H1 (cell line): ENCODE data around the gene OR56B4. TPM values are rescaled to one million over a fixed set of nuclear protein-coding genes. Genes with fewer than 3 reads are reported as not detected.
A peak's percentile ranks its signal among the peaks of the same experiment; 100 is the strongest.

Experiments
- CTCF ChIA-PET: fragments of 300-600 bp; sonication (Branson Sonifier 250); formaldehyde crosslinking; loops from one replicate; lab custom pipeline; 2021; ENCODE audit not compliant: partially characterized antibody; lab: Charles Lee
- POLR2A ChIA-PET: fragments of 300-600 bp; sonication (Branson Sonifier 250); formaldehyde crosslinking; loops from one replicate; lab custom pipeline; 2021; ENCODE audit warnings: inconsistent platforms; ENCODE audit not compliant: partially characterized antibody; lab: Charles Lee
- DNase-seq, 2 experiments: peaks; one replicate each; pipeline versions ENCODE4 v3.0.0 to v3.0.0-alpha.2; 2010 to 2022; ENCODE audit warnings: low spot score in 2 of 2, low read depth in 1 of 2, mixed read lengths in 1 of 2
- FAIRE-seq: peaks from 2 replicates; lab custom pipeline; 2011; peaks lifted over from hg19 to GRCh38; lab: Jason Lieb, UNC
- H2AFZ ChIP-seq: 2 replicates; pipeline ENCODE4 v1.8.1; 2012; ENCODE audit warnings: low read length, inconsistent platforms
- H2AK5ac ChIP-seq: 2 replicates; pipeline ENCODE4 v1.6.1; 2013; ENCODE audit warnings: low read depth, low read length
- H2BK120ac ChIP-seq: replicated peaks from 2 replicates; pipeline ENCODE3; 2013; ENCODE audit warnings: low read depth, low read length, inconsistent platforms
- H2BK12ac ChIP-seq: 2 replicates; pipeline ENCODE4 v1.6.1; 2013; ENCODE audit warnings: low read depth, low read length
- H2BK15ac ChIP-seq: 2 replicates; pipeline ENCODE4 v1.6.1; 2013; ENCODE audit warnings: low read length
- H2BK20ac ChIP-seq: 2 replicates; pipeline ENCODE4 v1.6.1; 2013; ENCODE audit warnings: low read length
- H2BK5ac ChIP-seq: 2 replicates; pipeline ENCODE4 v1.6.1; 2013; ENCODE audit warnings: low read depth, low read length
- H3K14ac ChIP-seq: 2 replicates; pipeline ENCODE4 v1.6.1; 2013; ENCODE audit warnings: inconsistent platforms; ENCODE audit not compliant: insufficient read length
- H3K18ac ChIP-seq: 2 replicates; pipeline ENCODE4 v1.6.1; 2013; ENCODE audit warnings: low read length; ENCODE audit errors: extremely low read depth
- H3K23ac ChIP-seq: 2 replicates; pipeline ENCODE4 v1.6.1; 2013; ENCODE audit warnings: inconsistent platforms; ENCODE audit not compliant: insufficient read length
- H3K23me2 ChIP-seq: 2 replicates; pipeline ENCODE4 v1.6.1; 2013; ENCODE audit warnings: low read depth, low read length
- H3K27ac ChIP-seq: 2 replicates; pipeline ENCODE4 v1.6.1; 2011; ENCODE audit warnings: low read depth, low read length, inconsistent platforms
- H3K27me3 ChIP-seq, 4 experiments: replicated peaks in 1 of 4; 1 replicate in 1 of 4; 2 replicates in 3 of 4; pipeline versions ENCODE4 v1.6.1 to v1.8.1; 2011 to 2013; ENCODE audit warnings: low read length in 3 of 4, mild to moderate bottlenecking in 3 of 4, inconsistent platforms in 2 of 4, mixed read lengths in 2 of 4, moderate library complexity in 1 of 4; ENCODE audit not compliant: control insufficient read depth in 3 of 4, insufficient read depth in 3 of 4; ENCODE audit errors: extremely low read depth in 1 of 4
- H3K36me3 ChIP-seq, 4 experiments: 2 replicates each; pipeline versions ENCODE4 v1.6.1 to v1.8.1; 2011 to 2013; ENCODE audit warnings: mild to moderate bottlenecking in 4 of 4, low read length in 3 of 4, moderate library complexity in 2 of 4, control low read depth in 1 of 4, inconsistent platforms in 1 of 4; ENCODE audit not compliant: insufficient read depth in 4 of 4, control insufficient read depth in 2 of 4
- H3K4ac ChIP-seq: replicated peaks from 2 replicates; pipeline ENCODE3; 2013; ENCODE audit warnings: low read length, low read depth, mixed read lengths, inconsistent platforms; ENCODE audit not compliant: insufficient read length
- H3K4me1 ChIP-seq, 4 experiments: replicated peaks in 1 of 4; 1 replicate in 1 of 4; 2 replicates in 3 of 4; pipeline versions ENCODE4 v1.6.1 to v1.8.1; 2011 to 2013; ENCODE audit warnings: low read length in 3 of 4, inconsistent platforms in 2 of 4, mixed read lengths in 1 of 4; ENCODE audit not compliant: insufficient read depth in 4 of 4, control insufficient read depth in 3 of 4
- H3K4me2 ChIP-seq, 2 experiments: 2 replicates each; pipeline versions ENCODE4 v1.6.1 to v1.8.1; 2011 to 2013; ENCODE audit warnings: low read depth in 2 of 2, low read length in 2 of 2, control low read depth in 1 of 2, inconsistent platforms in 1 of 2, mild to moderate bottlenecking in 1 of 2; ENCODE audit not compliant: insufficient read depth in 1 of 2
- H3K4me3 ChIP-seq, 4 experiments: fragments of 200-600, 300-600 bp in 1 of 4; sonication (generic), shearing (Covaris generic), sonication (Bioruptor Twin) in 1 of 4; 2 replicates each; pipeline versions ENCODE4 v1.5.1 to v1.8.1; 2011 to 2016; ENCODE audit warnings: low read length in 4 of 4, low read depth in 3 of 4, control low read depth in 2 of 4, inconsistent platforms in 2 of 4, mild to moderate bottlenecking in 2 of 4, mixed read lengths in 1 of 4, moderate library complexity in 1 of 4; ENCODE audit not compliant: insufficient read depth in 2 of 4; ENCODE audit errors: extremely low read depth in 1 of 4
- H3K56ac ChIP-seq: replicated peaks from 2 replicates; pipeline ENCODE3; 2013; ENCODE audit warnings: low read depth, mild to moderate bottlenecking, mixed read lengths, low read length, inconsistent platforms; ENCODE audit not compliant: insufficient read length
- H3K79me1 ChIP-seq: 2 replicates; pipeline ENCODE4 v1.6.1; 2013; ENCODE audit warnings: low read depth, low read length, control low read depth
- H3K79me2 ChIP-seq, 2 experiments: 2 replicates each; pipeline versions ENCODE4 v1.6.1 to v1.8.1; 2012 to 2013; ENCODE audit warnings: low read length in 2 of 2, mild to moderate bottlenecking in 2 of 2, inconsistent platforms in 1 of 2; ENCODE audit not compliant: insufficient read depth in 2 of 2, control insufficient read depth in 1 of 2
- H3K9ac ChIP-seq, 4 experiments: replicated peaks in 1 of 4; 1 replicate in 1 of 4; 2 replicates in 3 of 4; pipeline versions ENCODE4 v1.6.1 to v1.8.1; 2011 to 2013; ENCODE audit warnings: low read depth in 3 of 4, low read length in 3 of 4, control low read depth in 2 of 4, mild to moderate bottlenecking in 2 of 4, moderate library complexity in 2 of 4, inconsistent platforms in 1 of 4; ENCODE audit errors: extremely low read depth in 1 of 4
- H3K9me3 ChIP-seq, 2 experiments: 2 replicates each; pipeline versions ENCODE4 v1.6.1 to v1.8.1; 2012 to 2013; ENCODE audit warnings: mild to moderate bottlenecking in 2 of 2, moderate library complexity in 2 of 2, control low read depth in 1 of 2, inconsistent platforms in 1 of 2, low read depth in 1 of 2, low read length in 1 of 2, mixed read lengths in 1 of 2; ENCODE audit not compliant: insufficient read depth in 2 of 2
- H4K20me1 ChIP-seq, 2 experiments: replicated peaks in 1 of 2; 2 replicates each; pipeline versions ENCODE3 to v1.8.1; 2011 to 2013; ENCODE audit warnings: inconsistent platforms in 2 of 2, low read length in 2 of 2, mild to moderate bottlenecking in 1 of 2; ENCODE audit not compliant: insufficient read depth in 2 of 2, control insufficient read depth in 1 of 2
- H4K5ac ChIP-seq: 2 replicates; pipeline ENCODE4 v1.6.1; 2013; ENCODE audit warnings: low read length, low read depth, mixed read lengths, inconsistent platforms; ENCODE audit not compliant: insufficient read length
- H4K8ac ChIP-seq: 2 replicates; pipeline ENCODE4 v1.8.0; 2013; ENCODE audit warnings: mild to moderate bottlenecking, moderate library complexity, low read length, inconsistent platforms; ENCODE audit not compliant: insufficient read depth; ENCODE audit errors: extremely low read depth
- H4K91ac ChIP-seq: replicated peaks from 2 replicates; pipeline ENCODE3; 2013; ENCODE audit warnings: low read length, mixed read lengths, inconsistent platforms; ENCODE audit not compliant: insufficient read length
- JUND ChIP-seq: IDR thresholded peaks from 2 replicates; pipeline ENCODE4 v1.6.1; 2011; ENCODE audit warnings: mild to moderate bottlenecking, improper control_type of control experiment, low read length
- MAFK ChIP-seq: IDR thresholded peaks from 2 replicates; pipeline ENCODE4 v1.6.1; 2012; ENCODE audit warnings: low read depth, mild to moderate bottlenecking, improper control_type of control experiment, low read length
- SAP30 ChIP-seq: fragments of 300-600 bp; sonication (generic); IDR thresholded peaks from 2 replicates; pipeline ENCODE4 v1.7.1; 2012; ENCODE audit warnings: low read length, moderate library complexity, mild to moderate bottlenecking, inconsistent platforms; ENCODE audit not compliant: insufficient read depth, insufficient replicate concordance
- WGBS, 2 experiments: shearing (Covaris generic) in 1 of 2; methylation state at CpG; one replicate each; pipeline versions ENCODE4 v1.1.6 to v1.1.7; 2013 to 2015; ENCODE audit warnings: low lambda C conversion rate in 2 of 2, mixed read lengths in 2 of 2, inconsistent platforms in 1 of 2, low coverage in 1 of 2, missing lambda C conversion rate in 1 of 2; ENCODE audit not compliant: insufficient replicate concordance in 2 of 2, insufficient coverage in 1 of 2, insufficient read length in 1 of 2; ENCODE audit errors: extremely low coverage in 1 of 2, missing lambda C conversion rate in 1 of 2; 5-methylcytosine and 5-hydroxymethylcytosine counted together
- polyA plus RNA-seq, 7 experiments: library from polyadenylated mRNA; depleted of rRNA in 3 of 7; stranded (reverse) in 5 of 7; unstranded in 2 of 7; fragments of >200 nt in 5 of 7; fragments of 200-250 nt in 2 of 7; gene quantifications; 1 replicate in 5 of 7; 2 replicates in 1 of 7; 4 replicates in 1 of 7; pipeline versions ENCODE4 v1.2.1 to v1.2.3, GENCODE V29; 2011 to 2013; ENCODE audit warnings: missing spikeins in 2 of 7, mixed read lengths in 2 of 7
- total RNA-seq: library from RNA; stranded (reverse); fragmentation: NEBNext Ultra II Directional; extraction: Animal tissue kit (Norgen Biotek cat#: 25700); gene quantifications from 2 replicates; pipeline ENCODE4 v1.2.1, GENCODE V29; 2021

OR56B4 gene
- total and polyA plus RNA-seq, 2 of the 8 experiments (the other 6 are each of a cell fraction or from before 2014, with no cell fraction given): not detected

DNA sequence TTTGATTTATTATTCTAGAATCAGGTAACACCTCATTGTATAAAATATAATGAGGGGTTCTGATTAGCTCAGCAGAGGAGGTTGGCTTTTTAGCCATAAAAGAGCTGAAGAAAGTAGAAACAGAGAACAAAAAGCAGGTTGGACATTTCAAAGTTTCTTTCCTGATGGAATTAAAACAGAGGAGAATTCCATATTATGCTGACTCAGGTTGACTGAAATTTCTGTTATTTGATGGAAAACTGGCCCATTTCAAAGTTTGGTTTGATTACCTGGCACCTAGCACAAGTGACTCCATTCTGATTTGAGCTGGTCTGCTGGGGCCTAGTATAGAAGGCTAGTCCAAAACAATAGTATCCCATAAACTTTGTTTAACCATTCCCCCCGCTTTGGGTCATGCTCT is 24.9 kb downstream of the OR56B4 start:
- Histone ChIP-seq H3K18ac (no peak overlapping the region), H3K4me3 (no peak overlapping the region), H2AFZ (no peak overlapping the region), H3K23ac (no peak overlapping the region), H3K4me1 (no peaks in the 10 kb centered on the region), H2BK120ac (no peak overlapping the region), H4K8ac (no peak overlapping the region), H3K79me1 (no peaks in the 10 kb centered on the region), H3K23me2 (no peaks in the 10 kb centered on the region), H3K56ac (no peak overlapping the region), H3K9ac (no peak overlapping the region), H3K4ac (no peak overlapping the region), H2BK20ac (no peak overlapping the region), H2BK12ac (no peak overlapping the region), H3K9me3 (no peaks in the 10 kb centered on the region), H3K79me2 (no peaks in the 10 kb centered on the region), H2BK5ac (no peak overlapping the region), H3K27me3 (no peaks in the 10 kb centered on the region), H4K91ac (no peak overlapping the region), H4K5ac (no peak overlapping the region), H2BK15ac (no peak overlapping the region), H2AK5ac (no peak overlapping the region), H3K27ac (no peak overlapping the region), H3K4me2 (no peak overlapping the region), H3K14ac (no peak overlapping the region), H3K36me3 (no peaks in the 10 kb centered on the region; a peak in 1 of 8 replicates), H4K20me1 (no peaks in the 10 kb centered on the region)
- FAIRE-seq (no peak), DNase-seq (no peak)
- 83% methylated on average over 1 of the region's 1 CpG; no CpG with 5 or more reads in 1 of the 2 experiments for WGBS, 2 experiments
- ChIA-PET POLR2A (no interaction called here), CTCF (interaction anchor here (1.1 to 1.6 kb wide), 2 partner anchors 100 to 109 kb away, joined by 3 read pairs; no protein-coding TSS in a partner anchor)
- TF ChIP-seq SAP30 (no peak), MAFK (peak; percentile 45; the same call in 1 of the 2 replicates), JUND (no peak)
